GM12872 (cell line): ENCODE results near the gene PRR36.

Source experiments
- CTCF ChIP-seq: IDR thresholded peaks from 3 replicates; pipeline ENCODE4 v1.5.1; 2011; ENCODE audit warnings: low read depth, mild to moderate bottlenecking, low read length, moderate library complexity; ENCODE audit not compliant: insufficient read depth

Gene PRR36

GRCh38 chr19:7822910-7823515 lies 51.2 kb downstream of the PRR36 start:
- TF ChIP-seq CTCF = no peak

DNA sequence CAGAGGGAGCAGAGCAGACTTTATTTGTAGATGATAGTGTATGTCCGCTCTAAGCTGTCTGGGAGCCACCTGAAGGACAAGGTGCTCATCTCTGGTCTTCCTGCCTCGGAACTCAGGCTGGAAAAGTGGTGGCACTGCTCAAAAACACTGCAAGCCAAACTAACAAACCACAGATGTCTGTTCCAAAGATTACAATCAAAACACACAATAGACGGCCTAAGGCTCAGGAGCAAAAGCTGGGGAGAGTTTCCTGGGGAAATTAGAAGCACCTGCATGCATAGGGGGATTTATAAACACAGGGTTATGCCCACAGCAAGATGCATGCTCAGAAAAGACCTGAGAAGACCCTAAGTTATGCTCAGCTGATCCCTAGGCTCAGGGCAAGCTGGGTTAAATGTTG lies 53.6 kb downstream of the PRR36 start:
- TF ChIP-seq CTCF = no peak

DNA sequence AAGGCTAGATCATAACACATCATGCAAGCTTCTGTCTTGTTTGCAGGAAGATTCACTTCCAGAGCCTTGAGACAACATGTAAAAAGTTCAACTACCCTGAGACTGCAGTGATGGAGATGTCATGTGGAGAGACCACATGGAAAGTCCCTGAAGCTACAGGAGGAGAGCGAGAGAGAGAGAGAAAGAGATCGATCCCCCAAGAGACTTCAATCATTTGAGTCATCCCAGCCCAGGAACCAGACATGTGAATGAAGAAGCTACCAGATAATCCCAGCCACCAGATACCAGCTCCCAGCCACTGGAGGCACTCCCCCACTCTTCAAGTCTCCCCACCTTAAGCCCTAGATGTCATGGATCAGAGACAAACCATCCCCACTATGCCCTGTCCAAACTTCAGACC lies 54.9 kb downstream of the PRR36 start:
- TF ChIP-seq CTCF = peak; percentile 11; the same call in 1 of the 3 replicates

GRCh38 chr19:7818806-7819205 lies 55.4 kb downstream of the PRR36 start:
- TF ChIP-seq CTCF = no peak
